Common myeloid progenitor, CD34-positive (primary cell): ENCODE data around the gene DCBLD1.

Experiments
- CTCF ChIA-PET: fragments of 350-600 bp; sonication (Branson Sonifier 250); formaldehyde crosslinking; loops from one replicate; lab custom pipeline; 2021; ENCODE audit warnings: antibody characterized with exemption; lab: Charles Lee
- POLR2A ChIA-PET: fragments of 350-600 bp; sonication (Branson Sonifier 250); formaldehyde crosslinking; loops from one replicate; lab custom pipeline; 2021; ENCODE audit warnings: antibody characterized with exemption; lab: Charles Lee
- DNase-seq, 3 donors: peaks; one replicate each; pipeline versions ENCODE4 v3.0.0 to v3.0.0-alpha.2; 2013
- H3K27ac ChIP-seq, 2 experiments: 1 replicate in 1 of 2; 2 replicates in 1 of 2; pipeline ENCODE4 v1.7.0; 2013; ENCODE audit warnings: inconsistent platforms in 2 of 2, low read length in 2 of 2, mild to moderate bottlenecking in 2 of 2, low read depth in 1 of 2, moderate library complexity in 1 of 2; ENCODE audit not compliant: severe bottlenecking in 2 of 2, insufficient read depth in 1 of 2, poor library complexity in 1 of 2
- H3K27me3 ChIP-seq, 5 experiments: replicated peaks in 2 of 5; 1 replicate in 3 of 5; 2 replicates in 2 of 5; pipeline versions ENCODE4 v1.6.1 to v1.7.0; 2013; ENCODE audit warnings: low read length in 4 of 5, mild to moderate bottlenecking in 2 of 5, moderate library complexity in 2 of 5, inconsistent platforms in 1 of 5; ENCODE audit not compliant: insufficient read depth in 5 of 5, control insufficient read depth in 4 of 5
- H3K36me3 ChIP-seq, 4 experiments: 1 replicate in 2 of 4; 2 replicates in 2 of 4; pipeline versions ENCODE4 v1.6.1 to v1.7.0; 2013; ENCODE audit warnings: low read length in 3 of 4, control low read depth in 1 of 4, mild to moderate bottlenecking in 1 of 4; ENCODE audit not compliant: control insufficient read depth in 4 of 4, insufficient read depth in 4 of 4
- H3K4me1 ChIP-seq, 4 experiments: 1 replicate in 3 of 4; 2 replicates in 1 of 4; pipeline versions ENCODE4 v1.6.1 to v1.7.1; 2013; ENCODE audit warnings: low read length in 3 of 4, mild to moderate bottlenecking in 3 of 4, control low read depth in 1 of 4, inconsistent platforms in 1 of 4, moderate library complexity in 1 of 4; ENCODE audit not compliant: control insufficient read depth in 4 of 4, insufficient read depth in 4 of 4; ENCODE audit errors: control extremely low read depth in 1 of 4
- H3K4me3 ChIP-seq, 7 experiments: 1 replicate in 4 of 7; 2 replicates in 3 of 7; pipeline versions ENCODE4 v1.5.1 to v1.7.0; 2013; ENCODE audit warnings: mild to moderate bottlenecking in 7 of 7, low read length in 6 of 7, moderate library complexity in 6 of 7, inconsistent platforms in 2 of 7, low read depth in 2 of 7, control low read depth in 1 of 7; ENCODE audit not compliant: insufficient read depth in 4 of 7, control insufficient read depth in 1 of 7; ENCODE audit errors: extremely low read depth in 1 of 7
- H3K9me3 ChIP-seq, 5 experiments: 1 replicate in 4 of 5; 2 replicates in 1 of 5; pipeline versions ENCODE4 v1.6.1 to v1.7.1; 2013; ENCODE audit warnings: low read length in 4 of 5, mild to moderate bottlenecking in 2 of 5, inconsistent platforms in 1 of 5, low read depth in 1 of 5, moderate library complexity in 1 of 5; ENCODE audit not compliant: control insufficient read depth in 4 of 5, insufficient read depth in 2 of 5; ENCODE audit errors: control extremely low read depth in 1 of 5
- WGBS: methylation state at CpG from one replicate; pipeline ENCODE4 v1.1.5; 2013; ENCODE audit not compliant: insufficient coverage; 5-methylcytosine and 5-hydroxymethylcytosine counted together

The DCBLD1 gene

GRCh38 chr6:117487821-117488220 is 5.3 kb downstream of the DCBLD1 start:
- peaks cover 4 to 14% (median 12%) of the 10 kb centered on the region in 4 experiments for H3K4me1 ChIP-seq
- ChIA-PET CTCF (no interaction called here), POLR2A (interaction anchor here (0.6 kb wide), 1 partner anchor 1352 kb away, joined by 3 read pairs; no protein-coding TSS in a partner anchor)
- no peak overlapping the region for H3K4me3 ChIP-seq
- H3K27me3 ChIP-seq: peaks cover 8 to 45% (median 12%) of the 10 kb centered on the region in 5 experiments
- WGBS: 100% methylated on average over 5 of the region's 7 CpGs
- no peaks in the 10 kb centered on the region for H3K36me3 ChIP-seq
- no peak for DNase-seq
- no peaks in the 10 kb centered on the region for H3K9me3 ChIP-seq
- no peak overlapping the region for H3K27ac ChIP-seq

GRCh38 chr6:117489003-117489402 is 6.5 kb downstream of the DCBLD1 start:
- H3K4me1 ChIP-seq: peaks cover 0 to 3% (median 1%) of the 10 kb centered on the region in 4 experiments
- ChIA-PET POLR2A (interaction anchor here (1.1 kb wide), 1 partner anchor 113 kb away, joined by 4 read pairs; the partner anchor contains the start of gene GOPC), CTCF (interaction anchor here (1.1 kb wide), 1 partner anchor 11 kb away, joined by 4 read pairs; no protein-coding TSS in a partner anchor)
- peaks cover 4 to 33% (median 8%) of the 10 kb centered on the region in 5 experiments for H3K27me3 ChIP-seq
- no peaks in the 10 kb centered on the region for H3K9me3 ChIP-seq
- DNase-seq: no peak
- WGBS: 89% methylated on average over 2 of the region's 2 CpGs
- no peak overlapping the region for H3K27ac ChIP-seq
- no peaks in the 10 kb centered on the region for H3K36me3 ChIP-seq
- H3K4me3 ChIP-seq: no peak overlapping the region

- no peaks in the 10 kb centered on the region for H3K36me3 ChIP-seq
- no peak for DNase-seq
- ChIA-PET CTCF (interaction anchor here (0.6 kb wide), 1 partner anchor 32 kb away, joined by 3 read pairs; no protein-coding TSS in a partner anchor), POLR2A (no interaction called here)
- no peaks in the 10 kb centered on the region for H3K9me3 ChIP-seq
- H3K27ac ChIP-seq: no peak overlapping the region
- H3K4me1 ChIP-seq: peaks cover 0 to 5% (median 1%) of the 10 kb centered on the region in 4 experiments
- no peak overlapping the region for H3K4me3 ChIP-seq
- 100% methylated on average over 1 of the region's 5 CpGs for WGBS
- H3K27me3 ChIP-seq: peaks cover 0 to 4% (median 2%) of the 10 kb centered on the region in 5 experiments
Observed at GRCh38 chr6:117491916-117492315, 9.4 kb downstream of the DCBLD1 start.

- ChIA-PET POLR2A (no interaction called here), CTCF (no interaction called here)
- Histone ChIP-seq H3K4me1 (peaks cover 0 to 10% (median 6%) of the 10 kb centered on the region in 4 experiments), H3K27ac (no peak overlapping the region), H3K4me3 (no peak overlapping the region), H3K27me3 (no peaks in the 10 kb centered on the region), H3K9me3 (no peaks in the 10 kb centered on the region), H3K36me3 (no peaks in the 10 kb centered on the region)
- no peak for DNase-seq
- WGBS: 100% methylated on average over 2 of the region's 2 CpGs
Observed at GRCh38 chr6:117493470-117493869, 11.0 kb downstream of the DCBLD1 start.

GRCh38 chr6:117494283-117494682 is 11.8 kb downstream of the DCBLD1 start:
- no peaks in the 10 kb centered on the region for H3K27me3 ChIP-seq
- H3K4me1 ChIP-seq: peaks cover 0 to 18% (median 8%) of the 10 kb centered on the region in 4 experiments
- WGBS: 30% methylated on average over 1 of the region's 2 CpGs
- no peak overlapping the region for H3K27ac ChIP-seq
- ChIA-PET POLR2A (no interaction called here), CTCF (interaction anchor here (0.9 to 1.4 kb wide), 2 partner anchors 10 to 13 kb away, joined by 3 to 4 read pairs; no protein-coding TSS in a partner anchor)
- H3K4me3 ChIP-seq: peak overlapping the region in 1 of 7 experiments; percentile 25
- no peaks in the 10 kb centered on the region for H3K9me3 ChIP-seq
- H3K36me3 ChIP-seq: no peaks in the 10 kb centered on the region
- DNase-seq: peak in 2 of 3 donors; percentile 33 to 50

- CTCF ChIA-PET: interaction anchor here (0.9 to 1.4 kb wide), 2 partner anchors 10 to 13 kb away, joined by 3 to 4 read pairs; no protein-coding TSS in a partner anchor
- DNase-seq: no peak
- Histone ChIP-seq H3K4me1 (peaks cover 0 to 18% (median 8%) of the 10 kb centered on the region in 4 experiments), H3K27ac (no peak overlapping the region), H3K4me3 (no peak overlapping the region), H3K9me3 (no peaks in the 10 kb centered on the region), H3K27me3 (no peaks in the 10 kb centered on the region), H3K36me3 (no peaks in the 10 kb centered on the region)
- POLR2A ChIA-PET: no interaction called here
- WGBS: no CpG with 5 or more reads among the region's 3 CpGs
Observed at GRCh38 chr6:117494694-117495318, 12.3 kb downstream of the DCBLD1 start.

- CTCF ChIA-PET: interaction anchor here (1.1 kb wide), 1 partner anchor 25 kb away, joined by 3 read pairs; no protein-coding TSS in a partner anchor
- H3K4me3 ChIP-seq: no peak overlapping the region
- POLR2A ChIA-PET: no interaction called here
- H3K27me3 ChIP-seq: no peaks in the 10 kb centered on the region
- no peaks in the 10 kb centered on the region for H3K36me3 ChIP-seq
- H3K9me3 ChIP-seq: no peaks in the 10 kb centered on the region
- no peak for DNase-seq
- peaks cover 0 to 18% (median 8%) of the 10 kb centered on the region in 4 experiments for H3K4me1 ChIP-seq
- no peak overlapping the region for H3K27ac ChIP-seq
Observed at GRCh38 chr6:117495425-117495824, 13.0 kb downstream of the DCBLD1 start.
